PFSK-1 (cell line): ENCODE results near the gene GLI1.

Experiments
- FOXP2 ChIP-seq: optimal IDR thresholded peaks from 2 replicates; pipeline ENCODE3; 2011; ENCODE audit warnings: borderline replicate concordance, control low read depth, inconsistent platforms; ENCODE audit not compliant: insufficient read depth; ENCODE audit errors: extremely low read length, extremely low read depth
- POLR2AphosphoS5 ChIP-seq: IDR thresholded peaks from 2 replicates; pipeline ENCODE4 v1.6.1; 2012; ENCODE audit warnings: low read depth, mild to moderate bottlenecking, control low read depth, low read length, moderate library complexity
- REST ChIP-seq, 2 experiments: IDR thresholded peaks; 2 replicates each; pipeline versions ENCODE4 v1.6.1 to v1.8.0; 2011 to 2012; ENCODE audit warnings: low read depth in 2 of 2, low read length in 2 of 2, control low read depth in 1 of 2, inconsistent platforms in 1 of 2, mild to moderate bottlenecking in 1 of 2, moderate library complexity in 1 of 2; ENCODE audit not compliant: insufficient read depth in 1 of 2
- SIN3A ChIP-seq: IDR thresholded peaks from 2 replicates; pipeline ENCODE4 v1.6.1; 2012; ENCODE audit warnings: mild to moderate bottlenecking, low read length, moderate library complexity, borderline replicate concordance; ENCODE audit not compliant: insufficient read depth
- TAF1 ChIP-seq: IDR thresholded peaks from 2 replicates; pipeline ENCODE4 v1.6.1; 2012; ENCODE audit warnings: low read length, control low read depth, borderline replicate concordance; ENCODE audit not compliant: insufficient read depth

- no peak for TF ChIP-seq POLR2AphosphoS5
- no peak for TF ChIP-seq REST (IDR thresholded peaks at IDR 0.05; ENCODE audit: insufficient read depth in 1 of 2, low read depth in 2 of 2, low read length in 2 of 2)
- TF ChIP-seq TAF1, result no peak
- no peak for TF ChIP-seq SIN3A
- TF ChIP-seq FOXP2, result no peak
Observed at GRCh38 chr12:57438400-57438799, 21.2 kb upstream of the GLI1 start.
